ENCODE measurements around the gene PPP1R1C.

GRCh38 chr2:182048088-182048487, 62.4 kb downstream of the PPP1R1C start:
- TF ChIP-seq CTCF (IDR thresholded peaks at IDR 0.05), result no peak
- TF ChIP-seq EZH2 (IDR thresholded peaks at IDR 0.05; ENCODE audit: borderline replicate concordance, insufficient read depth, low read depth, low read length, poor library complexity, severe bottlenecking), result no peak
